ENCODE measurements around the gene PRDX5.

GRCh38 chr11:64327375-64327774, 9.5 kb downstream of the PRDX5 start:
- no peak for TF ChIP-seq CTCF (IDR thresholded peaks at IDR 0.05; ENCODE audit: low read depth, low read length, missing input control)
- TF ChIP-seq JUND (IDR thresholded peaks at IDR 0.05), result no peak
- TF ChIP-seq ATF3 (IDR thresholded peaks at IDR 0.05), result no peak
- TF ChIP-seq YY1 (IDR thresholded peaks at IDR 0.05), result no peak
- TF ChIP-seq GABPA (IDR thresholded peaks at IDR 0.05 in 1 of 2, conservative IDR thresholded peaks at IDR 0.05 in 1 of 2), result no peak
- no peak for TF ChIP-seq REST (IDR thresholded peaks at IDR 0.05)
- no peak for TF ChIP-seq MAX (IDR thresholded peaks at IDR 0.05)
- TF ChIP-seq FOXA1 (IDR thresholded peaks at IDR 0.05), result no peak
